NCI-H510A treated with DMSO at 0.1 percent for 48 hours (cell line): ENCODE results near the gene SERINC3.

ENCODE experiments used
- DNase-seq: peaks from one replicate; lab custom pipeline; 2025; lab: John Stamatoyannopoulos, UW

The SERINC3 gene

DNA sequence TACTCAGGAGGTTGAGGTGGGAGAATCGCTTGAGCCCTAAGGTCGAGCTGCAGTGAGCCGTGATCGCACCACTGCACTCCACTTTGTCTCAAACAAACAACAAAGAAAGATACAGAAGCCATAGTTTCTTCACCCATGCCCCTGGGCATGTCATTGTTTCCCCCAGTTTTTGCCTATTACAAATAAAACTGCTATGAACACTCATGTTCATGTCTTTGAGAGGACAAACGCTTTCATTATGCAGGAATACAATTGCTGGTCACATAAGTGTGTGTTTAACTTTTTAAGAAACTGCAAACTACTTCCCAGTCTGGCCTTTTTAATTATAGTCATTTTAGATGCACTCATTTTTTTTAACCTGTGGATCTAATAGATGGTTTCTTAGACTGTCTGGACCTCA is 58.4 kb downstream of the SERINC3 start:
- DNase-seq: no peak

DNA sequence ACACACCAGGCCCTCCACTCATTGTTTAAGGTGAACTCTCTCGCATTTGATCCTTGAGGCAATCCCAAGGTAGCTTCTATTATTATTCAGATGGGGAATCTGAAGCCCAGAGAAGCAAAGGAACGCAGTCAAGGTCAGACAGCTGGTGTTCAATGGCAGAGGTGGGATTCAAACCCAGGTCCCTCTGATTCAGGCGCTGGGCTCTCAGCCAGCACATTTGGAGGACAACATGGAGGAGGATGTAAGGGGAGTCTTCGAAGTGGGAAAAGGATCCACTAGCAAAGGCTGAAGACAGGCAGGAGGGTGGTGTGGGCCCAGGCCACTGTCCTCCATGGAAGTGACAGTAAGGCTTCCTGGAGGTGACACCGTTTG is 60.1 kb downstream of the SERINC3 start:
- DNase-seq: no peak

DNA sequence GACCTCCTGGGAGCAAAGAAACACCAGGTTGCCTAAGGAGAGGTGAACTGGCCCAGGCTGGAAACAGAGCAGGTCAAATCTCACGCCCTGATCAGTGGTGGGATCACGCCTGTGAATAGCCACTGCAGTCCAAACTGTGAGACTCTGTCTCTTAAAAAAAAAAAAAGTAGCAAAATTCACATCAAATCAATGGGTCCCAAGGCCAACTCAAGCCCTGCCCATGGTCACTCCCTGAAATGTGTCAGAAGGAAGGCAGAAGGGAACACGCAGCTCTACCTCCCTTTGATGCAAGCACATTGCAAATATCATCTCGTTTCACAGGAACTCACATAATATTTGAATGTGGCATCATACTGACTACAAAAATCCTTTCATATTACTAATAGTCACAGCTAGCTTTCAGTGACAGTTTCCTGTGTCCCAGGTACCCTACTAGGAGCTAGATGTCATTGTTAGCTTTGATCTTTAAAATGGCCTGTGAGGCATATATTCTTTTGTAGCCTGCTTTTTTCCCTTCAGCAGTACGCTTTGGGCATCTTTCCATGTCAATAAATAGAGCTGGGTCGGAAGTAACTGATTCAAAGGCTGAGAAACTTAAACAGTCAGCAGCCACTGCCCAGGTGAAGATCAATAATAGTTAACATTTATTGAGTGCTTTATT is 60.6 kb downstream of the SERINC3 start:
- DNase-seq: no peak

DNA sequence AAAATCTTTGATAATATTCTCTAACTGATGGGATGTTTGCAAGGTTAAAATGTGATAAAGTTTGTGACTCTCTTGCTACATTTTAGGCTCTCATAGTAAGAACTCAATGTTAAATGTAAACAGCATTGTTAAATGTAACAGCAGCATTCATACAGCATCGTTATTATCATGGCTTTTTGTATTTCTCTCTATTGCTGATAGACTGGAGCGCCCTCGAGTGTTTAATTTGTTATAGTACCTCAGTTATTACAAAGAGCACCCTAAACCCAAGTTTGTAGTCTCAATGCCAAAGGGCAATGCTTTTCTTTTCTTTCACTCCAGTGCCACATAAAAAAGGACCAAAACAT is 61.1 kb downstream of the SERINC3 start:
- DNase-seq: peak; percentile 30

DNA sequence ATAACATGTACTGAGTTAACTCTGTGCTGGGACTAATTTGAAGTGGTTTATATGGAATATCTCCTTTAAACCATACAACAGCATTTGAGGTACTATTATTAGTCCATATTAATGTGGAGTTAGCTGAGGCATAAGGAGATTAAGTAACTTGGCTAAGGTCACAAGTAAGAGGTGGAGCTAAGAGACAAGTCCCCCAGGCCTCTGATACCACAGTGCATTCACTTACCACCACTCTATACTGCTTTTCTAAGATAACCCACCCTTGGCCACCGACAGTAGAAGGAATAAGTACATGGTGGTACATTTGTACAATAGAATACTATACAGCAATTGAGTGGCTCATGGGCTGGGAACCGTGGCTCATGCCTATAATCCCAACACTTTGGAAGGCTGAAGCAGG is 62.6 kb downstream of the SERINC3 start:
- DNase-seq: no peak

DNA sequence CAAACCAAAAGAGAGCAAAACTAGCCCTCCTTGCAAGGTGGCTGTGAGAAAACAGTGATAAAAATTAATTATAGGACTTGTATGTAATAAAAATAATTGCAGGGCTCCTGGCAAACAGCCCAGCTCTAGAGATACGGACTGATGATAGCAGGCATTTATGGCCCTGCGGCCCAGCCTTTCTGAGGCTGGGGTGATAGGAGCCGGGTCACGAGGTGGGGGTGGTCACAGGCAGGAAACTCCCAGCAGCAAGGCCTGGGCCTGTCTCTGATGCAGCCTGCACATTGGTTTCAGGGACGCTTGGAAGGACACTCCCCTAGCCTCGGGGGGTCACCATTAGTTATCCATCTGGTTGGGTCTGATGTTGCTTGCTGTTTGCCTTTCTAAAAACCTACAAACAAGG is 64.9 kb downstream of the SERINC3 start:
- DNase-seq: no peak

DNA sequence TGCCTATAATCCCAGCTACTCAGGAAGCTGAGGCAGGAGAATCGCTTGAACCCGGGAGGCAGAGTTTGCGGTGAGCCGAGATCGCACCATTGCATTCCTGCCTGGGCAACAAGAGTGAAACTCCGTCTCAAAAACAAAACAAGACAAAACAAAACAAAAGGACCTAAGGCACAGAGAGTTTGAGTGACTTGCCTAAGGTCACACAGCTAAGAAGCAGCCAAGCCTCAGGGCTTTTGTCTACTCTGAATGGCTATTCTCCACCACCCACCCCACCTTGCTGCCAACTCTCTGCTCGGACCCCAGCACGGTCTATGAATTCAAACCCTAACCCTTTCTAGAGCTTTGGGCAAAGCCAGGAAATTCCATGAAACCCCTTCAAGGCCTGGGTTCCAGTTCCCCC is 65.3 kb downstream of the SERINC3 start:
- no peak for DNase-seq

DNA sequence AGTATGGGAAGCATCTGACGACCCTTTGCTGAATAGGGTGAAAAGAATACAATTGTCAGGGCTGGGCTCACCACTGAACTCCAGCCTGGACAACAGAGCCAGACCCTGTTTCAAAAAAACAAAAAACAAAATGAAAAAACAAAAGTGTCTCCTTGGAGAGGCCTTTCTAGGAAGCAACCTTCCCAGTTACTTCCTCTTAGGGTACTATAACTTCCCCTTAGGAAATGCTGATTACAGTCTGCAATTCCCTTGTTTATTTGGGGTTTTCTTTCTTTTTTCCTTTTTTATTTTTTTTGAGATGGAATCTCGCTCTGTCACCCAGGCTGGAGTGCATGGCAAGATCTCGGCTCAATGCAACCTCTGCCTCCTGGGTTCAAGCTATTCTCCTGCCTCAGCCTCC is 66.7 kb downstream of the SERINC3 start:
- DNase-seq: no peak

DNA sequence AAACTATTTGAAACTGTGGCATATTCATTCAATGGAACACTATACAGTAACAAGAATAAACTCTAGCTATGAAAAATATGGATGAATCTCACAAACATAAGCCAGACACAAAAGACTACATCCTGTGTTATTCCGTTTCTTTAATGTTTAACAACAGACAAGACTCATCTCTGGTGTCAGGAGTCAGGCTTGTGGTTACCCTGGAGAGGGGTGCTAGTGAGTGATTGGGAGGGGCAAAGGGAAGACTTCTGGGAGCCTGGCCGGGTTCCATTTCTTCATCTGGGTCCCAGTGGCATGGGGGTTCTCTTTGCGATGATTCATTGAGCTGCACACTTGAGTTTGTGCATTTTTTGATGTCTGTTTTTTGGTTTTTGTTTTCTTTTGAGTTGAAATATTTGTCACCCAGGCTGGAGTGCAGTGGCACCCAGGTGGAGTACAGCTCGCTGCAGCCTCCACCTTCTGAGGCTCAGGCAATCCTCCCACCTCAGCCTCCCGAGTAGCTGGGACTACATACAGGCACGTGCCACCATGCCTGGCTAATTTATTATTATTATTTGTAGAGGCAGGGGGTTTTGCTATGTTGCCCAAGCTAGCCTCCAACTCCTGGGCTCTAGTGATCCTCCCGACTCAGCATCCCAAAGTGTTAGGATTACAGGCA is 67.4 kb downstream of the SERINC3 start:
- no peak for DNase-seq

DNA sequence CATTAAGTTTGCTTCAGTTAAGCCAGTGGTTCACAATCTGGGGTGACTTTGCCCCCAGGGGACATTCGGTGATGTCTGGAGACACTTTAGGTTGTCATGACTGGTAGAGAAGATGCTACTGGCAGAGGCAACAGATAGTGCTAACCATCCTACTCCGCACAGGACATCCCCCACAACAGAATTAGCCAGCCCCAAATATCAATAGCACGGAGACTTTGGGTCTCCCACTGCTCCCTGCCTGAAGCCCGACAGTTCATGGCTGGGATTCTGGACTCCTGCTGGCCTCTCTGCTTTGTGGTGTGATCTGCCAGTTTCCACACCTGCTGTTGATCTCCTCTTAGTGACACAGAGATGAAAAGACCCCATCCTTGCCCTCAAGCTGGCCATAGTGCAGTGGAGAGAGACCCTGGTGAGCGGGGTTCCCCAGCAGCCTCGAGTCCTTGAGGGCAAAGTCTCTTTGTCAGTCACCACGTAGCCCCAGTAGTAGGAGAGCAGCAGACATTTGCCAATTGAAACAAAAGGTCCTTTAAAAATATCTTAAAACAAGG is 70.9 kb downstream of the SERINC3 start:
- no peak for DNase-seq

DNA sequence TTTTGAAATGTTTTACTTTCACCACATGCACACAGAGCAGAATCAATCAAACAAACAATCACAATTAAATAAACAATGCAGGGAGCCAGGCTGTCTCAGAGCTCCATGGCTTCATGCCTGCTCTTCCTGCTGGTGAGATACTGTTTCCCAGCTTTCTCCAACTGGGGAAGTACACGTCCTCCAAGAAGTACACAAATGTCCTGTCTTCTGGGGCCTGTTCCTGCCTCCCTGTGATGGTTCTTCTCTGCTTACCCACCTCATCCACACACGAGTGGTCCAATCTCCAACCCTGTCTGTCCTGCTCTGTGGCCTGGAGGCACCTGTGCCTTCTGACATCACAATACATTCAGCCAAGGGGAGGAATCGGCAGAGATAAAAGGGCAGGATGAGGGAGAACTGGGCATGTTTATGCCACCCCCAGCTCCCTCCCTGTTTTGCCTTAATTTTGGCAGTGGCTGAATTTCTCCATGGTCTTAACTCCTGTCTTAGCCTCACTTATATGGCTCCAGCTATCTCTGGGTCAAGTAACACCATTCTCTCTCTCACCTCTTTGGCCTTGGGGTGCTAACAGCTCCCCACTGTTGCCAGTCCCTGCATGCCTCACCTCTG is 71.5 kb downstream of the SERINC3 start:
- no peak for DNase-seq

DNA sequence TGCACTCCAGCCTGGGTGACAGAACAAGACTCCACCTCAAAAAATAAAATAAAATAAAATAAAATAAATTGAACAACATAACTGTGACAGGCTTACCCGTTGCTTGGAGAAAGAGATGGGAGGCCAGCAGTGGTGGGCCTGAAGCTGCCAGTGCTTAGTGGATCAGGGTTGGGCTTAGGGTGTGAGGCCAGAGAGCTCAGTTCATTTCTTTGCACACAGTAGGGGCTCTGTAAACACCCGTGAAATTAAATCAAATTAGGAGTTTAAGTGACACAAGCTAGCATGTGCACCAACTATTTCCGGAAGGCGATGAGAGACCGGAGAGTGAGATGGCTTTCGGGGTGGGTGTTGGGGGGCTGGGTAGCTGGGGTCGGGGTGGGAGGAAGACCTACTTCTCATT is 72.0 kb downstream of the SERINC3 start:
- no peak for DNase-seq

DNA sequence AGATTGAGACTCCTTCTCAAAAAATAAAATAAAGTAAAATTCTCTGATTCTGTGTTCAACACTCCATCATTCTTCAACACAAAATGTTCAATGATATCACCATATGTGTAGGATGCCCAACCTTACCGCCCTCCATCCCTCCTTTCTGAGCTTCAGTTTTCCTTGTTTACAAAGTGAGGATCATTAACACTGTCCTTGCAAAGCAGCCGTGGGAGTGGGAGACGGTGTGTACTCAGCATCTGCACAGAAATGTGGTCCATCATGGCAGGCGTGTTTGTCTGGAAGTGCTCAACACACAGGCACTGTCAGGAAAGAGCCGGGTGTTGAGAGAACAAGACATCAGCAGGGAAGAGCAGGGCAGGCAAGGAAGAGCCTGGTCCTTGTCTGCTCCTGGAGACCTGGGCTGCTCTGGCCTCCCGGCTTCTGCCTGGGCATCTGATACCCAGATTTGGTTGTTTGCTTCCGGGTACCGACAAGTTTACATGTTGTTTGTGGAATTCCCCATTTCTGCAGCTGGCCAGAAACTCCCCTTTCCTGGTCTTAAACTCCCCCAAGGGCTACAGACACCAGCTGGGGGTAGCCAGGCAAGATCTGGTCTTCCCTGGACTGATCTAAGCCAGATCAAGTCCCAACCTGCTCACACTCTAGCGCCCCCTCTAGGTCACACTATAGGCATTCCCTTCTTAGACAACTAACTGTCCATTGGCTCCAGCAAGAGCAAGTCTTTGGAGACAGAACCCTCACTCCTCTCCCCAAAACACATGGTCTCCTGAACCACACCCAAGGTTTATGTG is 72.9 kb downstream of the SERINC3 start:
- no peak for DNase-seq

DNA sequence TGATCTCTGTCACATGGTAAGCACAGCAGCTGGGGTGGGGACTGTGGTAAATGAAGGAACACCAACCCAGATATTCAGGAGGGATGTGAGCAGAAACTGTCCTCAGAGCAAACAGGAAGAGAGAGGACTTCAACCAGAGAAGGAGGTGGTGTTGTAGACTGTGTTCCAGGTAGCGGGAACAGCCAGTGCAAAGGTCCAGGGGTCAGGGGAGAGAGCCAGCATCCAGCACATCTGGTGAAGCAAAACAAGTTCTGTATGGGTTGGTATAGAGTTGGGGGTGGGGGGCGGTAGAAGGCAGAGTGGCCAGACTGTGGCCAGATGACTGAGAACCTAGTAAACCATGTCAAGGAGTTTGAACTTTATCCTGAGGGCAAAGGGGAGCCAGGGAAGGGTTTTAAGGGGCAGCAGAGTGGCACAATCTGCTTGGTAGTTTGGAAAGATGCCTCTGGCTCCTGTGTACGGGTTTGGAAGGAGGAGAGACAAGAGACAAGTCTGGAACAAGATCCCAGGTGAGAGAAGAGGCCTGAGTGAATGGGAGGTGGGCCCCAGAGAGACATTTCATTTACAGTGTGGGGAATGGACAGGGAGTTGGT is 73.9 kb downstream of the SERINC3 start:
- no peak for DNase-seq
